HEK293 (cell line): ENCODE measurements around the gene LTC4S.

Source experiments
- CTCF ChIA-PET: fragments of 350-600 bp; formaldehyde crosslinking; extraction: SDS; loops from one replicate; lab custom pipeline; 2021; ENCODE audit warnings: antibody characterized with exemption; lab: Yijun Ruan, JAX
- POLR2A ChIA-PET: fragments of 300-600 bp; formaldehyde crosslinking; extraction: SDS; loops from one replicate; lab custom pipeline; 2020; ENCODE audit warnings: antibody characterized with exemption, inconsistent platforms; lab: Yijun Ruan, JAX
- H3K27ac ChIP-seq: fragments of 200-500 bp; sonication (Bioruptor generic); 2 replicates; pipeline ENCODE4 v1.5.1; 2014; ENCODE audit warnings: low read depth, low read length, control low read depth, inconsistent platforms; ENCODE audit errors: extremely low read depth
- H3K36me3 ChIP-seq, 2 experiments: fragments of 200-500 bp in 1 of 2; sonication (Bioruptor generic) in 1 of 2; 1 replicate in 1 of 2; 2 replicates in 1 of 2; pipeline ENCODE4 v1.5.1; 2014 to 2017; ENCODE audit warnings: inconsistent platforms in 2 of 2, low read length in 2 of 2; ENCODE audit not compliant: control insufficient read depth in 2 of 2, insufficient read depth in 1 of 2
- H3K4me1 ChIP-seq: fragments of 200-500 bp; sonication (Bioruptor generic); 2 replicates; pipeline ENCODE4 v1.5.1; 2014; ENCODE audit warnings: mild to moderate bottlenecking, low read length, inconsistent platforms; ENCODE audit not compliant: control insufficient read depth, insufficient read depth
- H3K4me3 ChIP-seq: 2 replicates; pipeline ENCODE4 v1.5.1; 2011; ENCODE audit warnings: low read depth, mild to moderate bottlenecking, control low read depth, low read length, moderate library complexity
- H3K9me3 ChIP-seq: fragments of 200-500 bp; sonication (Bioruptor generic); 2 replicates; pipeline ENCODE4 v1.5.1; 2014; ENCODE audit warnings: low read depth, low read length, inconsistent platforms; ENCODE audit not compliant: control insufficient read depth, insufficient read depth
- BCL11B ChIP-seq: fragments of 450-650 bp; formaldehyde crosslinking; IDR thresholded peaks from 2 replicates; pipeline ENCODE4 v1.5.1; 2016; ENCODE audit warnings: low read depth, missing biosample characterization, missing genetic modification characterization
- TRIM28 ChIP-seq: IDR thresholded peaks from 2 replicates; pipeline ENCODE4 v1.6.1; 2011; ENCODE audit warnings: low read length, control low read depth, borderline replicate concordance
- ZBTB17 ChIP-seq: fragments of 450-650 bp; formaldehyde crosslinking; IDR thresholded peaks from 2 replicates; pipeline ENCODE4 v1.5.1; 2016; ENCODE audit warnings: missing biosample characterization, missing genetic modification characterization
- ZNF16 ChIP-seq: fragments of 450-650 bp; formaldehyde crosslinking; IDR thresholded peaks from 2 replicates; pipeline ENCODE4 v1.5.1; 2016; ENCODE audit warnings: low read depth, missing biosample characterization, missing genetic modification characterization
- ZNF174 ChIP-seq: fragments of 450-650 bp; formaldehyde crosslinking; IDR thresholded peaks from 2 replicates; pipeline ENCODE4 v1.5.0; 2017; ENCODE audit warnings: missing biosample characterization, mild to moderate bottlenecking, missing genetic modification characterization
- ZNF335 ChIP-seq: fragments of 450-650 bp; formaldehyde crosslinking; conservative IDR thresholded peaks from 2 replicates; pipeline ENCODE4 v1.5.1; 2016; ENCODE audit warnings: missing biosample characterization, missing genetic modification characterization
- ZNF521 ChIP-seq: fragments of 450-650 bp; formaldehyde crosslinking; IDR thresholded peaks from 2 replicates; pipeline ENCODE4 v1.5.1; 2017; ENCODE audit warnings: missing biosample characterization, mild to moderate bottlenecking, missing genetic modification characterization
- ZNF529 ChIP-seq: fragments of 450-650 bp; formaldehyde crosslinking; IDR thresholded peaks from 2 replicates; pipeline ENCODE4 v1.5.1; 2017; ENCODE audit warnings: missing genetic modification characterization, missing biosample characterization; ENCODE audit not compliant: insufficient replicate concordance
- ZNF600 ChIP-seq: fragments of 450-650 bp; formaldehyde crosslinking; IDR thresholded peaks from 2 replicates; pipeline ENCODE4 v1.5.1; 2016; ENCODE audit warnings: missing biosample characterization, missing genetic modification characterization
- ZNF664 ChIP-seq: fragments of 450-650 bp; formaldehyde crosslinking; IDR thresholded peaks from 2 replicates; pipeline ENCODE4 v1.5.1; 2016; ENCODE audit warnings: missing biosample characterization, missing genetic modification characterization
- ZNF776 ChIP-seq: fragments of 450-650 bp; formaldehyde crosslinking; IDR thresholded peaks from 2 replicates; pipeline ENCODE4 v1.5.0; 2017; ENCODE audit warnings: missing biosample characterization, missing genetic modification characterization, borderline replicate concordance
- TF ChIP-seq, protein P1 (sequence below): fragments of 450-650 bp; formaldehyde crosslinking; IDR thresholded peaks from 2 replicates; pipeline ENCODE4 v1.5.1; 2016; ENCODE audit warnings: missing biosample characterization, missing genetic modification characterization
- TF ChIP-seq, protein P2 (sequence below): fragments of 450-650 bp; formaldehyde crosslinking; IDR thresholded peaks from 2 replicates; pipeline ENCODE4 v1.5.0; 2017; ENCODE audit warnings: missing biosample characterization, missing genetic modification characterization, borderline replicate concordance
- TF ChIP-seq, protein P3 (sequence below): fragments of 450-650 bp; formaldehyde crosslinking; IDR thresholded peaks from 2 replicates; pipeline ENCODE4 v1.5.1; 2017; ENCODE audit warnings: missing biosample characterization, missing genetic modification characterization
- TF ChIP-seq, protein P4 (sequence below): fragments of 450-650 bp; formaldehyde crosslinking; IDR thresholded peaks from 2 replicates; pipeline ENCODE4 v1.5.1; 2016; ENCODE audit warnings: missing biosample characterization, missing genetic modification characterization
- TF ChIP-seq, protein P5 (sequence below): fragments of 450-650 bp; formaldehyde crosslinking; IDR thresholded peaks from 2 replicates; pipeline ENCODE4 v1.5.1; 2016; ENCODE audit warnings: missing biosample characterization, missing genetic modification characterization
- TF ChIP-seq, protein P6 (sequence below): fragments of 450-650 bp; formaldehyde crosslinking; IDR thresholded peaks from 2 replicates; pipeline ENCODE4 v1.5.1; 2016; ENCODE audit warnings: missing biosample characterization, missing genetic modification characterization

The LTC4S gene

DNA sequence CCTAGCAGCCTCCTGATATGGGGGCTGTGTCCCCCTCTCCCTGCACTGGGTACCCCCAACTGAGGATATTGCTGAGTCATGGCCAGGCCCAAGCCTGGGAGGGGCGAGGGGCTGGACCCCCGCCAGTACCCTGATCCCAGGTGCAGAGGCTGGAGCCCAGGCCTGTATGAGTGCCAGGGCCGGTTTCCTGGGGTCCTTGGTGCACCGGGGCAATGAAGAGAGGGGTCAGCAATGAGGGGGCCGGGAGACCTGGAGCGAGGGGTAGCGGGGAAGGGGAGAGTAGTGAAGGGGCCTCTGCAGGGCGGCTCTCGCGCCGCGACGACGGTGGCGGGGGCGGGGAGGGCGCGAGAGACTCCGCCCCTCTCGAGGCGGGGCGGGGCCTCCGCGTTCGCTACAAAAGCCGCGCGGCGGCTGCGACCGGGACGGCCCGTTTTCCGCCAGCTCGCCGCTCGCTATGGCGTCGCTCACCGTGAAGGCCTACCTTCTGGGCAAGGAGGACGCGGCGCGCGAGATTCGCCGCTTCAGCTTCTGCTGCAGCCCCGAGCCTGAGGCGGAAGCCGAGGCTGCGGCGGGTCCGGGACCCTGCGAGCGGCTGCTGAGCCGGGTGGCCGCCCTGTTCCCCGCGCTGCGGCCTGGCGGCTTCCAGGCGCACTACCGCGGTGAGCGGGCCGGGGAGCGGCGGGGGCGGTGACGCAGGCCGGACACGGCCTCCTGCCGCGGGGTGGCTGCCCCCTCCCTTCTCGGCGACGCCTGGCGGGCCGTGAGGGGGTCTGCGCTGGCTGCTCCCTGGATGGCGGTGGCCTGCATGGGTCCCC is 26.9 kb downstream of the LTC4S start, which contains the start of gene SQSTM1 (continued):
- TF ChIP-seq, protein P1, sequence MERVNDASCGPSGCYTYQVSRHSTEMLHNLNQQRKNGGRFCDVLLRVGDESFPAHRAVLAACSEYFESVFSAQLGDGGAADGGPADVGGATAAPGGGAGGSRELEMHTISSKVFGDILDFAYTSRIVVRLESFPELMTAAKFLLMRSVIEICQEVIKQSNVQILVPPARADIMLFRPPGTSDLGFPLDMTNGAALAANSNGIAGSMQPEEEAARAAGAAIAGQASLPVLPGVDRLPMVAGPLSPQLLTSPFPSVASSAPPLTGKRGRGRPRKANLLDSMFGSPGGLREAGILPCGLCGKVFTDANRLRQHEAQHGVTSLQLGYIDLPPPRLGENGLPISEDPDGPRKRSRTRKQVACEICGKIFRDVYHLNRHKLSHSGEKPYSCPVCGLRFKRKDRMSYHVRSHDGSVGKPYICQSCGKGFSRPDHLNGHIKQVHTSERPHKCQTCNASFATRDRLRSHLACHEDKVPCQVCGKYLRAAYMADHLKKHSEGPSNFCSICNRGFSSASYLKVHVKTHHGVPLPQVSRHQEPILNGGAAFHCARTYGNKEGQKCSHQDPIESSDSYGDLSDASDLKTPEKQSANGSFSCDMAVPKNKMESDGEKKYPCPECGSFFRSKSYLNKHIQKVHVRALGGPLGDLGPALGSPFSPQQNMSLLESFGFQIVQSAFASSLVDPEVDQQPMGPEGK (tag by site-specific recombination): peak; percentile 99
- TF ChIP-seq ZNF16 (tag by site-specific recombination): no peak

DNA sequence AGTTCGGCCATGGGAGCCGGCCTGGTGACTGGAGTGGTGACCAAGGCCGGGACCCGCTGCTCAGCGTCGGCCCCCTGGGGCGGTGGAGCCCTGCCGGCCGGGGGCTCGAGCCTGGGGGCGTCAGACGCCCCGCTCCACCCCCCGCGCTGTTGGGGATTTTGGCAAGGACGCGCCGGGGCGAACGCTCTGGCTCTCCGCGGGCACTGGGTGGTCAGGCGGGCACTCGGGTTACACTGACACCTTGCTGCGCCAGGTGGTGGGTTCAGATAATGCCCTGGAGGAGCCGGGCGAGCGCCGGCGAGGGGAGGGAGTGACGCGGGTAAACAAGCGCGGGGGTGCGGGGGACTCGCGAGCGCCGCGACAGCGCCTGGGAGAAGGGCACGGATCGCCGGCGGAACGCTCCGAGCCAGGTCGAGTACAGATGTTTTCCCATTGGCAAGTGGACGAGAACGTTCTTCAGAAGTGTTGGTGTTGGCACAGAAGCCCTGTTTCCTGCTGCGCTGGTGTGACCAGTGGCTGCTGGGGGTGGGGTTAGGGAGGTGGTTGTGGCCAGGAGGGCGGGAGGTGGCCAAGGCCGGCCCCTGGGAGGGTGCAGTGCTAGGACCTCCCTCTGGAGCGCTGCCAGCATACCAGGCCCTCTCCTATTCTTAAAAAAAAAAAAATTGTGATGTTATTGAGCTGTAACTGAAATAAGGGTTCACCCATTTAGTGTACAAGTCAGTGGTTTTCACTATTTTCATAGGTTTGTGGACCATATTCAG is 27.7 kb downstream of the LTC4S start:
- POLR2A ChIA-PET: interaction anchor here (0.6 to 1.7 kb wide), 14 partner anchors 9 to 198 kb away, joined by 3 to 28 read pairs (median 6); partner anchors contain the start of genes HNRNPH1, MAML1 and MGAT4B
- CTCF ChIA-PET: interaction anchor here (0.6 to 0.7 kb wide), 2 partner anchors 121 to 131 kb away, joined by 3 to 5 read pairs; no protein-coding TSS in a partner anchor
- Histone ChIP-seq H3K4me1 (peaks cover 19% of the 10 kb centered on the region), H3K27ac (peak overlapping the region; percentile 92), H3K4me3 (peak overlapping the region; percentile 83), H3K36me3 (peaks cover 10 to 43% of the 10 kb centered on the region in 2 experiments; a peak in 2 of 3 replicates), H3K9me3 (no peaks in the 10 kb centered on the region)
- no peak for TF ChIP-seq TRIM28
- TF ChIP-seq ZNF521 (tag by site-specific recombination): no peak
- no peak for TF ChIP-seq ZNF529
- peak; percentile 57 for TF ChIP-seq ZNF335 (tag by site-specific recombination)
- TF ChIP-seq, protein P2, sequence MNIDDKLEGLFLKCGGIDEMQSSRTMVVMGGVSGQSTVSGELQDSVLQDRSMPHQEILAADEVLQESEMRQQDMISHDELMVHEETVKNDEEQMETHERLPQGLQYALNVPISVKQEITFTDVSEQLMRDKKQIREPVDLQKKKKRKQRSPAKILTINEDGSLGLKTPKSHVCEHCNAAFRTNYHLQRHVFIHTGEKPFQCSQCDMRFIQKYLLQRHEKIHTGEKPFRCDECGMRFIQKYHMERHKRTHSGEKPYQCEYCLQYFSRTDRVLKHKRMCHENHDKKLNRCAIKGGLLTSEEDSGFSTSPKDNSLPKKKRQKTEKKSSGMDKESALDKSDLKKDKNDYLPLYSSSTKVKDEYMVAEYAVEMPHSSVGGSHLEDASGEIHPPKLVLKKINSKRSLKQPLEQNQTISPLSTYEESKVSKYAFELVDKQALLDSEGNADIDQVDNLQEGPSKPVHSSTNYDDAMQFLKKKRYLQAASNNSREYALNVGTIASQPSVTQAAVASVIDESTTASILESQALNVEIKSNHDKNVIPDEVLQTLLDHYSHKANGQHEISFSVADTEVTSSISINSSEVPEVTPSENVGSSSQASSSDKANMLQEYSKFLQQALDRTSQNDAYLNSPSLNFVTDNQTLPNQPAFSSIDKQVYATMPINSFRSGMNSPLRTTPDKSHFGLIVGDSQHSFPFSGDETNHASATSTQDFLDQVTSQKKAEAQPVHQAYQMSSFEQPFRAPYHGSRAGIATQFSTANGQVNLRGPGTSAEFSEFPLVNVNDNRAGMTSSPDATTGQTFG (tag by site-specific recombination): 0 out of 2 replicates have a peak, but pooled peaks have one; percentile 24
- TF ChIP-seq BCL11B (tag by site-specific recombination): peak; percentile 65; the same call in 1 of the 2 replicates
- TF ChIP-seq, protein P3, sequence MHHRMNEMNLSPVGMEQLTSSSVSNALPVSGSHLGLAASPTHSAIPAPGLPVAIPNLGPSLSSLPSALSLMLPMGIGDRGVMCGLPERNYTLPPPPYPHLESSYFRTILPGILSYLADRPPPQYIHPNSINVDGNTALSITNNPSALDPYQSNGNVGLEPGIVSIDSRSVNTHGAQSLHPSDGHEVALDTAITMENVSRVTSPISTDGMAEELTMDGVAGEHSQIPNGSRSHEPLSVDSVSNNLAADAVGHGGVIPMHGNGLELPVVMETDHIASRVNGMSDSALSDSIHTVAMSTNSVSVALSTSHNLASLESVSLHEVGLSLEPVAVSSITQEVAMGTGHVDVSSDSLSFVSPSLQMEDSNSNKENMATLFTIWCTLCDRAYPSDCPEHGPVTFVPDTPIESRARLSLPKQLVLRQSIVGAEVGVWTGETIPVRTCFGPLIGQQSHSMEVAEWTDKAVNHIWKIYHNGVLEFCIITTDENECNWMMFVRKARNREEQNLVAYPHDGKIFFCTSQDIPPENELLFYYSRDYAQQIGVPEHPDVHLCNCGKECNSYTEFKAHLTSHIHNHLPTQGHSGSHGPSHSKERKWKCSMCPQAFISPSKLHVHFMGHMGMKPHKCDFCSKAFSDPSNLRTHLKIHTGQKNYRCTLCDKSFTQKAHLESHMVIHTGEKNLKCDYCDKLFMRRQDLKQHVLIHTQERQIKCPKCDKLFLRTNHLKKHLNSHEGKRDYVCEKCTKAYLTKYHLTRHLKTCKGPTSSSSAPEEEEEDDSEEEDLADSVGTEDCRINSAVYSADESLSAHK: 0 out of 2 replicates have a peak, but pooled peaks have one; percentile 4
- peak; percentile 91 for TF ChIP-seq ZNF600 (tag by site-specific recombination)
- TF ChIP-seq, protein P4, sequence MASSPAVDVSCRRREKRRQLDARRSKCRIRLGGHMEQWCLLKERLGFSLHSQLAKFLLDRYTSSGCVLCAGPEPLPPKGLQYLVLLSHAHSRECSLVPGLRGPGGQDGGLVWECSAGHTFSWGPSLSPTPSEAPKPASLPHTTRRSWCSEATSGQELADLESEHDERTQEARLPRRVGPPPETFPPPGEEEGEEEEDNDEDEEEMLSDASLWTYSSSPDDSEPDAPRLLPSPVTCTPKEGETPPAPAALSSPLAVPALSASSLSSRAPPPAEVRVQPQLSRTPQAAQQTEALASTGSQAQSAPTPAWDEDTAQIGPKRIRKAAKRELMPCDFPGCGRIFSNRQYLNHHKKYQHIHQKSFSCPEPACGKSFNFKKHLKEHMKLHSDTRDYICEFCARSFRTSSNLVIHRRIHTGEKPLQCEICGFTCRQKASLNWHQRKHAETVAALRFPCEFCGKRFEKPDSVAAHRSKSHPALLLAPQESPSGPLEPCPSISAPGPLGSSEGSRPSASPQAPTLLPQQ: peak; percentile 46; the same call in 1 of the 2 replicates
- TF ChIP-seq ZNF664 (tag by site-specific recombination): no peak
- no peak for TF ChIP-seq ZNF174
- no peak for TF ChIP-seq ZNF776 (tag by site-specific recombination)
- TF ChIP-seq, protein P5, sequence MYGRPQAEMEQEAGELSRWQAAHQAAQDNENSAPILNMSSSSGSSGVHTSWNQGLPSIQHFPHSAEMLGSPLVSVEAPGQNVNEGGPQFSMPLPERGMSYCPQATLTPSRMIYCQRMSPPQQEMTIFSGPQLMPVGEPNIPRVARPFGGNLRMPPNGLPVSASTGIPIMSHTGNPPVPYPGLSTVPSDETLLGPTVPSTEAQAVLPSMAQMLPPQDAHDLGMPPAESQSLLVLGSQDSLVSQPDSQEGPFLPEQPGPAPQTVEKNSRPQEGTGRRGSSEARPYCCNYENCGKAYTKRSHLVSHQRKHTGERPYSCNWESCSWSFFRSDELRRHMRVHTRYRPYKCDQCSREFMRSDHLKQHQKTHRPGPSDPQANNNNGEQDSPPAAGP (tag by site-specific recombination): peak; percentile 53; the same call in 1 of the 2 replicates
- TF ChIP-seq ZBTB17 (tag by site-specific recombination): peak; percentile 60; the same call in 1 of the 2 replicates
- TF ChIP-seq, protein P6, sequence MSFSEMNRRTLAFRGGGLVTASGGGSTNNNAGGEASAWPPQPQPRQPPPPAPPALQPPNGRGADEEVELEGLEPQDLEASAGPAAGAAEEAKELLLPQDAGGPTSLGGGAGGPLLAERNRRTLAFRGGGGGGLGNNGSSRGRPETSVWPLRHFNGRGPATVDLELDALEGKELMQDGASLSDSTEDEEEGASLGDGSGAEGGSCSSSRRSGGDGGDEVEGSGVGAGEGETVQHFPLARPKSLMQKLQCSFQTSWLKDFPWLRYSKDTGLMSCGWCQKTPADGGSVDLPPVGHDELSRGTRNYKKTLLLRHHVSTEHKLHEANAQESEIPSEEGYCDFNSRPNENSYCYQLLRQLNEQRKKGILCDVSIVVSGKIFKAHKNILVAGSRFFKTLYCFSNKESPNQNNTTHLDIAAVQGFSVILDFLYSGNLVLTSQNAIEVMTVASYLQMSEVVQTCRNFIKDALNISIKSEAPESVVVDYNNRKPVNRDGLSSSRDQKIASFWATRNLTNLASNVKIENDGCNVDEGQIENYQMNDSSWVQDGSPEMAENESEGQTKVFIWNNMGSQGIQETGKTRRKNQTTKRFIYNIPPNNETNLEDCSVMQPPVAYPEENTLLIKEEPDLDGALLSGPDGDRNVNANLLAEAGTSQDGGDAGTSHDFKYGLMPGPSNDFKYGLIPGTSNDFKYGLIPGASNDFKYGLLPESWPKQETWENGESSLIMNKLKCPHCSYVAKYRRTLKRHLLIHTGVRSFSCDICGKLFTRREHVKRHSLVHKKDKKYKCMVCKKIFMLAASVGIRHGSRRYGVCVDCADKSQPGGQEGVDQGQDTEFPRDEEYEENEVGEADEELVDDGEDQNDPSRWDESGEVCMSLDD (tag by site-specific recombination): peak; percentile 71; the same call in 1 of the 2 replicates
